IPS DF 4.7 (cell line): ENCODE data around the gene TBCC.
A peak's percentile ranks its signal among the peaks of the same experiment; 100 is the strongest.
"Not testable (repeated sequence)": the region's sequence is repeated elsewhere in the genome, so short reads cannot be mapped to it uniquely, and the experiment has no call there.

ENCODE experiments used
- DNase-seq: peaks from one replicate; pipeline ENCODE4 v3.0.0-alpha.2; 2013; ENCODE audit warnings: low spot score; ENCODE audit errors: extremely low read depth

The TBCC gene

GRCh38 chr6:42733867-42734481 lies 11.9 kb downstream of the TBCC start:
- not testable (repeated sequence) for DNase-seq

GRCh38 chr6:42729731-42730130 lies 16.2 kb downstream of the TBCC start:
- no peak for DNase-seq

GRCh38 chr6:42727627-42728026 lies 18.3 kb downstream of the TBCC start:
- DNase-seq = no peak

GRCh38 chr6:42727087-42727611 lies 18.8 kb downstream of the TBCC start:
- DNase-seq = no peak

- peak; percentile 60 for DNase-seq
Measured at GRCh38 chr6:42726485-42727086, 19.3 kb downstream of the TBCC start.

- DNase-seq = no peak
Measured at GRCh38 chr6:42726026-42726425, 19.9 kb downstream of the TBCC start.

GRCh38 chr6:42724825-42725224 lies 21.1 kb downstream of the TBCC start:
- no peak for DNase-seq

GRCh38 chr6:42722497-42722896 lies 23.4 kb downstream of the TBCC start, which contains the start of gene PRPH2:
PRPH2 (minus strand) TSS chr6:42722597; CDS start chr6:42722334, 263 bp downstream.
- no peak for DNase-seq

GRCh38 chr6:42720739-42721138 lies 25.2 kb downstream of the TBCC start:
- DNase-seq = no peak

GRCh38 chr6:42715871-42716270 lies 30.0 kb downstream of the TBCC start:
- no peak for DNase-seq

- no peak for DNase-seq
Measured at GRCh38 chr6:42714098-42714761, 31.7 kb downstream of the TBCC start.

- no peak for DNase-seq
Measured at GRCh38 chr6:42711930-42712329, 34.0 kb downstream of the TBCC start.

- no peak for DNase-seq
Measured at GRCh38 chr6:42710316-42710715, 35.6 kb downstream of the TBCC start.

GRCh38 chr6:42709871-42710270 lies 36.0 kb downstream of the TBCC start:
- no peak for DNase-seq

- no peak for DNase-seq
Measured at GRCh38 chr6:42708096-42708495, 37.8 kb downstream of the TBCC start.

GRCh38 chr6:42707595-42707994 lies 38.3 kb downstream of the TBCC start:
- DNase-seq = no peak

GRCh38 chr6:42704937-42705374 lies 40.9 kb downstream of the TBCC start:
- no peak for DNase-seq

- DNase-seq = peak; percentile 44
Measured at GRCh38 chr6:42704251-42704936, 41.5 kb downstream of the TBCC start.

GRCh38 chr6:42702786-42703185 lies 43.1 kb downstream of the TBCC start:
- DNase-seq = not testable (repeated sequence)

- DNase-seq = no peak
Measured at GRCh38 chr6:42702200-42702599, 43.7 kb downstream of the TBCC start.

- DNase-seq = no peak
Measured at GRCh38 chr6:42698217-42698616, 47.7 kb downstream of the TBCC start.

GRCh38 chr6:42697268-42697655 lies 48.6 kb downstream of the TBCC start:
- no peak for DNase-seq
